A673 (cell line): ENCODE measurements around the gene TNFAIP8.

Experiments
- CTCF ChIP-seq: fragments of 300-800, 200-600 bp; sonication (generic); conservative IDR thresholded peaks from 2 replicates; pipeline ENCODE4 v1.5.1; 2017; ENCODE audit warnings: low read depth, mild to moderate bottlenecking, antibody characterized with exemption, low read length, moderate library complexity, mixed read lengths
- EZH2 ChIP-seq: fragments of 200-600 bp; sonication (generic); IDR thresholded peaks from 2 replicates; pipeline ENCODE4 v1.6.1; 2017; ENCODE audit warnings: borderline replicate concordance, low read depth, mild to moderate bottlenecking, mixed read lengths, antibody characterized with exemption, low read length; ENCODE audit not compliant: poor library complexity, severe bottlenecking

GRCh38 chr5:119328753-119329602 lies 26.8 kb upstream of the TNFAIP8 start:
- no peak for TF ChIP-seq CTCF
- TF ChIP-seq EZH2 = no peak
